Effector memory CD8-positive, alpha-beta T cell (primary cell): ENCODE measurements around the gene PPFIBP1.

Source experiments
- ATAC-seq: fragments of 150-1000 bp; cut with Tn5 transposase; replicated peaks from 2 replicates; pipeline ENCODE4 v1.10.0; 2021; ENCODE audit warnings: mild to moderate bottlenecking, moderate library complexity
- DNase-seq, 3 experiments: peaks; one replicate each; pipeline ENCODE4 v3.0.0; 2021
- H3K27ac Mint-ChIP-seq, 2 donors: one replicate each; pipeline ENCODE4 v1.8.0; 2022; ENCODE audit warnings: mild to moderate bottlenecking in 2 of 2, mixed read lengths in 2 of 2, moderate library complexity in 2 of 2
- H3K27me3 Mint-ChIP-seq, 2 donors: one replicate each; pipeline ENCODE4 v1.8.0; 2022; ENCODE audit warnings: mixed read lengths in 2 of 2
- H3K36me3 Mint-ChIP-seq: one replicate; pipeline ENCODE4 v1.8.0; 2022; ENCODE audit warnings: mild to moderate bottlenecking, moderate library complexity, mixed read lengths; ENCODE audit not compliant: insufficient read depth
- H3K4me1 Mint-ChIP-seq, 2 donors: one replicate each; pipeline ENCODE4 v1.8.0; 2022; ENCODE audit warnings: low read depth in 2 of 2, mixed read lengths in 2 of 2
- H3K4me3 Mint-ChIP-seq, 2 donors: one replicate each; pipeline ENCODE4 v1.8.0; 2022; ENCODE audit warnings: mild to moderate bottlenecking in 2 of 2, mixed read lengths in 2 of 2, moderate library complexity in 2 of 2
- H3K9me3 Mint-ChIP-seq, 2 donors: one replicate each; pipeline ENCODE4 v1.8.0; 2022; ENCODE audit warnings: mixed read lengths in 2 of 2

PPFIBP1 gene

GRCh38 chr12:27500546-27500945, 23.5 kb upstream of the PPFIBP1 start:
- no peak for ATAC-seq
- Mint-ChIP-seq H3K36me3 (peaks cover 3% of the 10 kb centered on the region), H3K27me3 (peaks cover 61 to 62% of the 10 kb centered on the region in 2 donors), H3K27ac (no peak overlapping the region), H3K4me3 (no peak overlapping the region), H3K9me3 (no peaks in the 10 kb centered on the region), H3K4me1 (peaks cover 0 to 2% of the 10 kb centered on the region in 2 donors)
- no peak for DNase-seq

GRCh38 chr12:27502021-27502435, 22.0 kb upstream of the PPFIBP1 start:
- Mint-ChIP-seq H3K27ac (no peak overlapping the region), H3K4me3 (no peak overlapping the region), H3K27me3 (peaks cover 60 to 69% of the 10 kb centered on the region in 2 donors), H3K4me1 (peaks cover 0 to 2% of the 10 kb centered on the region in 2 donors), H3K36me3 (peaks cover 3% of the 10 kb centered on the region), H3K9me3 (no peaks in the 10 kb centered on the region)
- DNase-seq (no peak), ATAC-seq (no peak)

- H3K27ac Mint-ChIP-seq = no peak overlapping the region
- H3K27me3 Mint-ChIP-seq = peaks cover 37 to 57% of the 10 kb centered on the region in 2 donors
- H3K4me1 Mint-ChIP-seq = no peaks in the 10 kb centered on the region
- ATAC-seq (no peak), DNase-seq (no peak)
- H3K4me3 Mint-ChIP-seq = no peak overlapping the region
- peaks cover 3% of the 10 kb centered on the region for H3K36me3 Mint-ChIP-seq
- H3K9me3 Mint-ChIP-seq = no peaks in the 10 kb centered on the region
Measured at GRCh38 chr12:27504507-27504906, 19.5 kb upstream of the PPFIBP1 start.

GRCh38 chr12:27505109-27505508, 18.9 kb upstream of the PPFIBP1 start:
- peaks cover 35 to 55% of the 10 kb centered on the region in 2 donors for H3K27me3 Mint-ChIP-seq

GRCh38 chr12:27505761-27506160, 18.2 kb upstream of the PPFIBP1 start:
- peaks cover 3% of the 10 kb centered on the region for H3K36me3 Mint-ChIP-seq
- DNase-seq = no peak
- H3K9me3 Mint-ChIP-seq = no peaks in the 10 kb centered on the region
- ATAC-seq = no peak
- peaks cover 40 to 57% of the 10 kb centered on the region in 2 donors for H3K27me3 Mint-ChIP-seq
- H3K4me1 Mint-ChIP-seq = no peaks in the 10 kb centered on the region
- no peak overlapping the region for H3K4me3 Mint-ChIP-seq
- H3K27ac Mint-ChIP-seq = no peak overlapping the region

More at GRCh38 chr12:27505109-27505508, 18.9 kb upstream of the PPFIBP1 start:
- DNase-seq = no peak
- H3K36me3 Mint-ChIP-seq = peaks cover 3% of the 10 kb centered on the region
- H3K4me3 Mint-ChIP-seq = no peak overlapping the region
- H3K4me1 Mint-ChIP-seq = no peaks in the 10 kb centered on the region
- no peak for ATAC-seq
- H3K27ac Mint-ChIP-seq = no peak overlapping the region
- H3K9me3 Mint-ChIP-seq = no peaks in the 10 kb centered on the region

- no peaks in the 10 kb centered on the region for H3K4me1 Mint-ChIP-seq
- H3K36me3 Mint-ChIP-seq = peaks cover 3% of the 10 kb centered on the region
- no peak overlapping the region for H3K4me3 Mint-ChIP-seq
- H3K27ac Mint-ChIP-seq = no peak overlapping the region
- no peaks in the 10 kb centered on the region for H3K9me3 Mint-ChIP-seq
- H3K27me3 Mint-ChIP-seq = peaks cover 46 to 64% of the 10 kb centered on the region in 2 donors
- no peak for DNase-seq
- no peak for ATAC-seq
Measured at GRCh38 chr12:27506645-27507189, 17.3 kb upstream of the PPFIBP1 start.

GRCh38 chr12:27508736-27509431, 15.1 kb upstream of the PPFIBP1 start:
- H3K9me3 Mint-ChIP-seq = no peaks in the 10 kb centered on the region
- H3K36me3 Mint-ChIP-seq = no peaks in the 10 kb centered on the region
- no peak overlapping the region for H3K27ac Mint-ChIP-seq
- H3K4me1 Mint-ChIP-seq = no peaks in the 10 kb centered on the region
- no peak for DNase-seq
- H3K4me3 Mint-ChIP-seq = no peak overlapping the region
- H3K27me3 Mint-ChIP-seq = peaks cover 29 to 47% of the 10 kb centered on the region in 2 donors
- no peak for ATAC-seq

- no peaks in the 10 kb centered on the region for H3K36me3 Mint-ChIP-seq
- no peak for DNase-seq
Measured at GRCh38 chr12:27511031-27511722, 12.8 kb upstream of the PPFIBP1 start.

GRCh38 chr12:27511723-27512045, 12.3 kb upstream of the PPFIBP1 start:
- no peak overlapping the region for H3K4me3 Mint-ChIP-seq
- H3K4me1 Mint-ChIP-seq = no peaks in the 10 kb centered on the region
- no peak for ATAC-seq
- H3K27me3 Mint-ChIP-seq = peaks cover 24 to 35% of the 10 kb centered on the region in 2 donors
- no peaks in the 10 kb centered on the region for H3K36me3 Mint-ChIP-seq
- H3K27ac Mint-ChIP-seq = no peak overlapping the region
- DNase-seq = no peak
- no peaks in the 10 kb centered on the region for H3K9me3 Mint-ChIP-seq

More at GRCh38 chr12:27511031-27511722, 12.8 kb upstream of the PPFIBP1 start:
- Mint-ChIP-seq H3K4me3 (no peak overlapping the region), H3K9me3 (no peaks in the 10 kb centered on the region), H3K27me3 (peaks cover 23 to 35% of the 10 kb centered on the region in 2 donors), H3K27ac (no peak overlapping the region), H3K4me1 (no peaks in the 10 kb centered on the region)
- ATAC-seq = no peak

- Mint-ChIP-seq H3K27me3 (peaks cover 29 to 45% of the 10 kb centered on the region in 2 donors), H3K4me1 (no peaks in the 10 kb centered on the region), H3K27ac (no peak overlapping the region), H3K36me3 (no peaks in the 10 kb centered on the region), H3K4me3 (no peak overlapping the region), H3K9me3 (no peaks in the 10 kb centered on the region)
- DNase-seq = no peak
- no peak for ATAC-seq
Measured at GRCh38 chr12:27513155-27513824, 10.7 kb upstream of the PPFIBP1 start.

GRCh38 chr12:27515671-27516070, 8.3 kb upstream of the PPFIBP1 start:
- H3K4me3 Mint-ChIP-seq = no peak overlapping the region

GRCh38 chr12:27516625-27517024, 7.4 kb upstream of the PPFIBP1 start:
- Mint-ChIP-seq H3K4me3 (no peak overlapping the region), H3K9me3 (no peaks in the 10 kb centered on the region), H3K4me1 (no peaks in the 10 kb centered on the region), H3K27ac (no peak overlapping the region), H3K27me3 (peaks cover 32 to 41% of the 10 kb centered on the region in 2 donors), H3K36me3 (no peaks in the 10 kb centered on the region)
- DNase-seq = no peak
- ATAC-seq = no peak

More at GRCh38 chr12:27515671-27516070, 8.3 kb upstream of the PPFIBP1 start:
- Mint-ChIP-seq H3K36me3 (no peaks in the 10 kb centered on the region), H3K9me3 (no peaks in the 10 kb centered on the region), H3K27ac (no peak overlapping the region), H3K27me3 (peaks cover 34 to 50% of the 10 kb centered on the region in 2 donors), H3K4me1 (no peaks in the 10 kb centered on the region)
- ATAC-seq = no peak
- no peak for DNase-seq

- H3K36me3 Mint-ChIP-seq = no peaks in the 10 kb centered on the region
- DNase-seq = no peak
- H3K4me3 Mint-ChIP-seq = no peak overlapping the region
- no peak overlapping the region for H3K27ac Mint-ChIP-seq
- no peak for ATAC-seq
- no peaks in the 10 kb centered on the region for H3K9me3 Mint-ChIP-seq
- H3K27me3 Mint-ChIP-seq = peaks cover 32 to 41% of the 10 kb centered on the region in 2 donors
- peaks cover 0 to under 1% of the 10 kb centered on the region in 2 donors for H3K4me1 Mint-ChIP-seq
Measured at GRCh38 chr12:27517546-27517945, 6.5 kb upstream of the PPFIBP1 start.
